GM19463 (cell line): ENCODE data around the gene SPATS2L.

Experiments
- ATAC-seq: cut with Tn5 transposase; IDR thresholded peaks from one replicate; pipeline ENCODE4 v1.9.1; 2021; ENCODE audit warnings: mild to moderate bottlenecking, moderate library complexity; ENCODE audit not compliant: unreplicated experiment

SPATS2L gene

GRCh38 chr2:200438251-200438650, 131.8 kb downstream of the SPATS2L start:
- no peak for ATAC-seq

DNA sequence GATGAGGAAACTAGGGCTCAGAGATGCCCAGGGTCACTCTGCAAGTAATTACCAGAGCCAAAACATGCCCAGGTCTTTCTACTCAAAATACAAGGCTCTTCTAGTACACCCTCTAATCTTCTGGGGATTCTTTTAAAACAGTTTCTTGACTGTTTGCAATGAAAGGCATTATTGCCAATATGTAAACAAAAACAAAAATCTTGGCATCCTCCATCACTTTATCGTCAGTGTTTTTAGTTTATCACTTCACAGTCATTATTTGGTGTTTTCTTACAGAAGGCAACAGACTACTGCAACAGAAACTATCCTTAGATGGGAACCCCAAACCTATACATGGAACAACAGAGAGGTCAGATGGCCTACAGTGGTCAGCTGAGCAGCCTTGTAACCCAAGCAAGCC, 132.4 kb downstream of the SPATS2L start:
- ATAC-seq, result no peak

GRCh38 chr2:200439981-200440380, 133.5 kb downstream of the SPATS2L start:
- no peak for ATAC-seq

- ATAC-seq, result no peak
Measured at GRCh38 chr2:200442471-200442870, 136.0 kb downstream of the SPATS2L start.

GRCh38 chr2:200443376-200443775, 136.9 kb downstream of the SPATS2L start:
- ATAC-seq, result no peak

DNA sequence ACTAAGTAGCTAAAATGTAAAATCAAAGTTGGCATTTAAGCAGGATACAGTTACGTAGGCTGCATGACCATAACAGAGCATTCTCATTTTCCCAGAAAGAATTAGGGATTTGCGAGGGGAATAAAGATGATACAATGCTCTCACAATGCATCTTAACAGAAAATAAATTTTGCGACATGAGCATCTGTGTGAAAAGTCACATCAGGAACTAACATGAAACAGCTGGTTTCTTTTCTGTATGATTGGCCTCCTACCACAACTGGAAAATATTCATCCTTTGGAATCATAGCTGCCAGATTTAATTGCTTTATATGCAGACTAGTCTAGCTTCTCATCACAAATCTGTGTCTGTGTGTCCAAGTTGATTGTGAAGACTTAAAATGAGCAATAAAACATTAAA, 137.4 kb downstream of the SPATS2L start:
- no peak for ATAC-seq

DNA sequence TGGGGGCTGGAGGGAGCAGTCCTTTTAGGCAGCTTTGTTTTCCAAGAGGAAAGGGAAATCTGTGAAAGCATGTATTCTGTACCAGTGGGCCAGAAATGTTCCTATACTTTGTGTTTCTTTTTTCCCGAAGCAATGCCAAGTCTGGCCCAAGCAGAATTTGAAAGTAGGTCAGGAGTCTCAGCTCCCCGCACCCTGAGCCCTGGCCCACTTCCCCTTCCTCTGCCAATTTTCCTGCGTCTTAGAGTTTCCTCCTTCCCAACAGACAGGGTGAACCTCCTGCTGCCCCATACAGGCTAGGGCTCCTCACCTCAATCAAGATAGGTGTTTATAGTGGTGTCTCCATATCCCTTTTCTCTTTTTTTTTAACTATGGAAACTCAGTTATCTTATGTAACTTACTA, 138.0 kb downstream of the SPATS2L start:
- ATAC-seq, result no peak

DNA sequence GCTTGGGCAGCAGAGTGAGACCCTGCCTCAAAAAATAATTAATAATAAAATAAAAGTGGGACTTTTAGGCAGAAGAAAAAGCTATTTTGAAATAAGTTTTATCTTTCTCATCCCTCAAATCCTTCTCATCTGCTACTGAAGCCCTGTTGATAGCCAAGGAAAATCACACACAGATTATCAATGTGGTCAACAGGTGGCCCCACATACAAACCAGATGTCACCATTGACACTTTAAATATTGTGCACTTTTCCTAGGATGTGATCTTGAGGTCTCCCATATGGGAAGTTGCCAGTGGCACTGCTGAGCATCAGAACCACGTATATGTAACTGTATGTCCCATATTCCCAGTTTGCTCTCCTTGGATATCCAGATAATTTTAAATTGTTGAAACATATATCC, 138.8 kb downstream of the SPATS2L start:
- ATAC-seq, result no peak

DNA sequence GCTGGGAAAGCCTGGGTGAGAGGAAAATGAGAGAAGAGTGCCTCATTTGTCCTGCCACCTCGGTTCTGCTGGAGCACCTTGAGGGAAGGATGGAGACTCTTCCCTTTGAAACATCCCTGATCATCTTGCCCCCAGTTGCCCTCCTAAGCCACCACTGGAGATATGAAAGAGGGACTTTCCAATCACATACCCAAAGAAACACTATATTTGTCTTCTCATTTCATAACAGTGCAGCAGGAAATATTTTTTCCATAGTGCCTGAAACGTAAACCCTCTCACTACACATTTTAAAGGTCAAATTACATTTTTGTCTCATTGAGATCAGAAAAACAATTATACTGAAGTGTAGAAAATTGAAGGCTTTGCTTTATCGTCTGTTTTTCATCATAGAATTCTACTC, 140.1 kb downstream of the SPATS2L start:
- ATAC-seq, result no peak

GRCh38 chr2:200447139-200447855, 140.8 kb downstream of the SPATS2L start:
- no peak for ATAC-seq

- ATAC-seq, result no peak
Measured at GRCh38 chr2:200448455-200448854, 142.0 kb downstream of the SPATS2L start.

DNA sequence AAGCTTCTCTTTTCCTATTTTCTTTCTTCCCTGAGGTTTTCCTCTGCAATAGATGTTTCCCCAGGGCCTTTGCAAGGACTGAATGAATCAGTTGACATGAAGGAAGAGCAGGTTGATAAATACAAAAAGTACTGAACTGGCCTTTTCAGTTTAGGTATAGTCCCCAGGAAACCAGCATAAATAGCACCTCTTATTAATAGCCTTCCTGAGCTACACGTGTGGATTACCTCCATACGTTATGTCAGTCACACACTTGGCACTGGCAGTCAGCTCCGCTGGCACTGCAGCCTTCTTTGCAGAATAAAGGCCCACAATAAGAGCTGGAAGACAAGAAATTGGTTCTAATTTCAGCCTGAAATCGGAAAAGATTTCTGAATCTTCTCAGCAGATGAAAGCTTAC, 142.7 kb downstream of the SPATS2L start:
- no peak for ATAC-seq

- no peak for ATAC-seq
Measured at GRCh38 chr2:200450288-200450687, 143.8 kb downstream of the SPATS2L start.

- peak; percentile 23 for ATAC-seq
Measured at GRCh38 chr2:200451511-200451910, 145.0 kb downstream of the SPATS2L start.

GRCh38 chr2:200452377-200452776, 145.9 kb downstream of the SPATS2L start:
- no peak for ATAC-seq

DNA sequence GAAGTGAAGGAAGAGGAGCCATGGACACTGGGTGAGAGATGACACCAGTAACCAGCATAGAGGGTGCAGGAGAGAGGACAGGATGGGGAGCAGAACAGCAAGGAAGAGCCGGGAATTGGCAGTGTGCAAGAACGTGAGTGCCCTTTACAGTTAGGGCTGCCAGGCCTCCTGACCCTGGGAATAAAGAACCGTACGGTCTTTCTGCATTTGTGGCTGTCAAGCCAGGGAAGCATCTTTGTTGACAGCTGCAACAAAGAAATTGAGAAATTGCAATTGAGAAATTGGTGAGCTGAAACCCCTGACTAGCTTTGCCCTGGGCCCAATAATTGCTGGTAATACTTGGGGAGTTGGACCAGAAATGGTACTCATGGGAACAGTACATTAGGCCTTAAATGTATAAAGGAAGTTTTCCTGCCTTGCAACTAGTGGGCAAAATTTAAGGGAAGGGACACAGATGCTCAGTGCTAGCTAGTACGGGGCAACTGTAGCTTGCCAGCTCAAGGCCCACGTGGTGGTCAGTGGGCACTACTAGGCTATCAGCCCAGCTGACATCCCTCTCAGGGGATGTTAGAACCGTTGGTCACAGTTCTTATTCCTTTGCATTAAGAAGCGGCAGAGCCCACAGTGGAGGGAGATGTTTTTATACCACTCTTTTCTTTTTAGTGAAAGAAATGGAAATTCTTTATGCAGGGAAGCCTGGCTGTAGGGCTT, 146.8 kb downstream of the SPATS2L start:
- no peak for ATAC-seq

DNA sequence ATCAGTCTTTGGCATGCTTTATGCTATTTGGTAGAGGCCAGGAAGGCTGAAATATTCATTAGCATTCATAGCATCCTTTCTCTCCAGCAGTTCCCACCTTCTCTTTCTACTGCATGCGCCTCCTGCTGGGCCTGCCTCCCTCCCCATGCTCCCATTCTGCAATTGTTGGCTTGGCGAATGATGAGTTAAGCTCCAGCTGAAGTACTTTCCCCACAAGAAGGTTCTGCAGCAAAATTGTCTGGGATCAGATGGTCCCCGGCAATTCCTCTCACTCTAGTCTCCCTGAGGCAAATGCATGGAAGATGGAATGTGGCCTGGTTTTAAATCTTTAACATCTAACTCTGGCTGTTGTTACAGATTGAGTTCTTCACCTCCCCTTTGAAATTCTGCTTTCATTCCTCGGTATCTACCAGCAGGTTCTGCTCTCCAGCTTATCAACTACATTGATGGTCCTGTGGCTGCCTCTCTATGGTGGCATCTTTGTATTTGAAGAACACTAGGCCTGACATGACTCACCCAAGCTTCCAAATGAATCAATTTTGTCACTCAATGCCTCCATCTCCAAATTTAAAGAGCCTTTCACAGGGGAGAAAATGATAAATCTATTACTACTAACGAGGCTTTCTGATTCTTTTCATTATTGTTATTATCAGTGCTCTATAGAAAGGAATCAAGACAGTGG, 147.5 kb downstream of the SPATS2L start:
- ATAC-seq, result no peak

DNA sequence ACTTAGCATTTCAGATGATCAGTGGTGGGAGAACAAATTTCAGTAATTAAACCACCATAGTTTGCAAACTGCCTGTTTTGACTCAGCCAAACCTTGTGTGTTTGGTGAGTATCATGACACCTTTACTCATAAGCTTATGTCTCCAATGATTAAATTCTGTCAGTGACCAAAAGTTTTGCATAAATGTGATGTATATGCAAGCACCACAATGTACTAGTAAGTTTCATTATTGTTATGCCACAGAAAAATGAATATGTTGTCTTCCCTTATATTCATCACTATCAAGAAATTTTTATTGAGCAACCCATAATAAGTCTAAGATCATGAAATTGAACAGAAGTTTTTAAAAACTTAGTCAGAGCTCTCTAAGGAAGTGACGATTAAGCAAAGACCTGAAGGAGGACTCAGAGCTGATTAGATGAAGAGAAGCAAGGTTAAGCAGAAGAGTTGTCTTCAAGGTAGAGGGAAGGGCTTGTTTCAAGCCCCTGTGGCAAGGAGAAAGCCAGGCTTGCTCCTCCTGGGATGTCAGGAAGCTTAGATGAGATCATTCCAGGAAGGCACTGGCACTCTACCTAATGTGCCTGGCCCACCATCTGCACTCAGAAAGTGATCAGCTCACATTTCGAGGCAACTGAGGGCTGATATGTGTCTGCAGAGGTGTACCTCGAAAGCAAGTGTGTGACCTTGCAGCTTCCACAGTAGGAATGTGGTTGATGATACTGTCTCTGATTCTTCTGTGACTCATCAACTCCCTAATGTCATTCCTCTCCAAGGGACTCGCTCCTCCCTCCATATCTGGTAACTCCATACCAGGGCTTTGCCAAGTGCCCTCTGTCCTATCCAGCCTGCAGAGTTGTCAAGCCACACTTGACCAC, 148.7 kb downstream of the SPATS2L start:
- peak; percentile 72 for ATAC-seq

DNA sequence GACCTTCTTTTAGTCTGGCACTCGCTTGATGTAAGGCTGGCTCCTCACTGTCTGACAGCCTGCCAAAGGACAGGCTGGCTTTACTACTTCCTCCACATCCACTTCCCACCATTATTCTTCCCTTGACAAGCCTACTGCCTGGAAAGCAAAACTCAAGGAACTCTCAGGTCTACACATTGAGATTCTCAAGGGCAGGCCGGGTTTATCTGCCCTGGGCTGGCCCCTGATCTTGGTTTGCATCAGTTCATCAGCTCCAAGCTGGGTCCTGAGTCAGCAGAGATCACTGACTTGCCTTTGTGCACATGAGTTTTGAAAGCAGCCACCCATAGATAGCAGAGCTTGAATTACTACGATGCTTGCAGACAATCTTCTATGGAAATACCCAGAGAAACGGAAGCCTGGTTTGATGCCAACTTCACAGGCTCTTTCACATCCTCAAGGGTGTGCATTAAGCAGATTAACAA, 149.5 kb downstream of the SPATS2L start:
- peak; percentile 62 for ATAC-seq

GRCh38 chr2:200456567-200456966, 150.1 kb downstream of the SPATS2L start:
- no peak for ATAC-seq

- no peak for ATAC-seq
Measured at GRCh38 chr2:200459101-200459500, 152.6 kb downstream of the SPATS2L start.
